Pons (tissue), 1 donor: ENCODE results near the gene AKAP8L.
"Not testable (repeated sequence)": the region's sequence is repeated elsewhere in the genome, so short reads cannot be mapped to it uniquely, and the experiment has no call there.

Experiments
- DNase-seq: peaks from one replicate; pipeline ENCODE4 v3.0.0-alpha.2; 2016; ENCODE audit warnings: low spot score

The AKAP8L gene

GRCh38 chr19:15417699-15418098, 1.1 kb downstream of the AKAP8L start:
- no peak for DNase-seq

- no peak for DNase-seq
Observed at GRCh38 chr19:15412832-15413231, 6.0 kb downstream of the AKAP8L start.

GRCh38 chr19:15411351-15411750, 7.4 kb downstream of the AKAP8L start:
- DNase-seq, result not testable (repeated sequence)

- peak; percentile 81 for DNase-seq
Observed at GRCh38 chr19:15404780-15405211, 14.0 kb downstream of the AKAP8L start.

- peak; percentile 36 for DNase-seq
Observed at GRCh38 chr19:15404097-15404779, 14.6 kb downstream of the AKAP8L start.

GRCh38 chr19:15403151-15403531, 15.6 kb downstream of the AKAP8L start:
- no peak for DNase-seq

GRCh38 chr19:15402411-15403150, 16.2 kb downstream of the AKAP8L start:
- DNase-seq, result no peak

GRCh38 chr19:15401397-15401710, 17.4 kb downstream of the AKAP8L start:
- DNase-seq, result no peak

GRCh38 chr19:15400521-15401396, 18.0 kb downstream of the AKAP8L start:
- no peak for DNase-seq

GRCh38 chr19:15399635-15400034, 19.2 kb downstream of the AKAP8L start:
- DNase-seq, result no peak

GRCh38 chr19:15399234-15399515, 19.6 kb downstream of the AKAP8L start:
- DNase-seq, result no peak

GRCh38 chr19:15398501-15399233, 20.1 kb downstream of the AKAP8L start:
- no peak for DNase-seq

- no peak for DNase-seq
Observed at GRCh38 chr19:15397782-15398181, 21.0 kb downstream of the AKAP8L start.

GRCh38 chr19:15397236-15397635, 21.6 kb downstream of the AKAP8L start:
- no peak for DNase-seq

- DNase-seq, result no peak
Observed at GRCh38 chr19:15396436-15396835, 22.4 kb downstream of the AKAP8L start.

GRCh38 chr19:15395251-15395650, 23.5 kb downstream of the AKAP8L start:
- not testable (repeated sequence) for DNase-seq

- DNase-seq, result no peak
Observed at GRCh38 chr19:15394426-15394825, 24.4 kb downstream of the AKAP8L start.

GRCh38 chr19:15393963-15394362, 24.8 kb downstream of the AKAP8L start:
- DNase-seq, result no peak

GRCh38 chr19:15390814-15391213, 28.0 kb downstream of the AKAP8L start:
- DNase-seq, result no peak

GRCh38 chr19:15381864-15382263, 36.9 kb downstream of the AKAP8L start:
- DNase-seq, result no peak

GRCh38 chr19:15381429-15381828, 37.4 kb downstream of the AKAP8L start:
- DNase-seq, result no peak

GRCh38 chr19:15379999-15380647, 38.7 kb downstream of the AKAP8L start:
- no peak for DNase-seq
